ENCODE data around the gene UTY.
A peak's percentile ranks its signal among the peaks of the same experiment; 100 is the strongest.

The UTY gene

DNA sequence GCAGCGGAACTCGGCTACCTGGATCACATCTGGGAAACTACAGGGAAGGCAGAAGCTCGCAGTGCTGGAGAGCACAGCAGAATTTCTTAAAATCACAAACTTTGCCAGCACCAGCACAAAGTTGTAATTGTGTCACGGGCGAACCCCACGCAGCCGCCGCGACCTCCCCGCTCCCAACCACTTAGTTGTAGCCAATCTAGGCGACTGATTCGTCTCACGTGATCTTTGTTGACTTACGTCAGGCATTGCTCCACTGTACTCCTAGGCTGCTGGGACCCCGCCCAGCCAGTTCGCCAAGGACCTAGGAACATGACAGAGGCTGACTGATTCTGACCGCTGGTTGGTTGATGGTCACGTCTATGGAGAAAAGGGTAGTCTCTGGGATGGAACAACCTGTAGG, at the start of gene UTY:
Gene UTY, minus strand, starts transcription at position 206 of the 400 bp plus-strand sequence. CDS start 368 bp downstream, outside the sequence.
- peak; percentile 99 for FAIRE-seq

DNA sequence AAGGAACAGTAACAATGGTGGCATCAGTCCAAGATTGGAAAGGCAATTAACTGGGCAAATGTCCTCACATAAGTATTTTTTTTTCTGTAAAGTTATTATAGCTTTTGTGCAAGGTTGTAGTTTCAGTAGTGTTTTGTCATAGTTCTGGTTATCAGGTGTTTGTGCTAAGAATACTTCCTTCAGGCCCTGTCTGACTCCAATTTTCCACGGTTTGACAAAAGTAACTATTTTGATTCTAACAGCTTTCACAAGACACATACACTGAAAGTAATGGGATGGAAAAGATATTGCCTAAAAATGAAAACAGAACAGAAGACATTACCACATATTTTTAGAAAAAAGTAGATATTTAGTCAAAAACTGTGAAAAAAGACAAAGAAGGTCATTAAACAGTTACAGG, 40.6 kb upstream of the UTY start:
- FAIRE-seq: no peak
- no peak for DNase-seq (ENCODE audit: insufficient read length, low spot score)

More for the DNA sequence above, at the start of gene UTY:
- DNase-seq (ENCODE audit: insufficient read length, low spot score): peak; percentile 6

DNA sequence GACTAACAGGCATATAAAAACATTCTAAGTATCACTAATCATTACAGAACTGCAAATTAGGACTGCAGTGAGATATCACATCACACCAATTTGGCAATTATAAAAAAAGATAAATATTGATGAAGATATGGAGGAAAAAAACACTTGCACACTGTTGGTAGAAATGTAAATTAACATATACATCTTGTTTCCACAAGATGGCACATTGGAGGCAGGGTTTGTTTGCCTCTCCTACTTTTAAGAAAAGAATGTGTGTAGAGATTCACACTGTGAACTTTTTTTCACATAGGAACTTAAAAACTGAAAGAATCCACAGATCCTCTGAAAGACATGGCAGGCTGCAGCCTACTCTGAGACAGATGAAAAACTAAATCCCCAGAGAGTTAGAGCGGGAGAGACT, 21.4 kb upstream of the UTY start:
- FAIRE-seq: no peak
- no peak for DNase-seq (ENCODE audit: insufficient read length, low spot score)

DNA sequence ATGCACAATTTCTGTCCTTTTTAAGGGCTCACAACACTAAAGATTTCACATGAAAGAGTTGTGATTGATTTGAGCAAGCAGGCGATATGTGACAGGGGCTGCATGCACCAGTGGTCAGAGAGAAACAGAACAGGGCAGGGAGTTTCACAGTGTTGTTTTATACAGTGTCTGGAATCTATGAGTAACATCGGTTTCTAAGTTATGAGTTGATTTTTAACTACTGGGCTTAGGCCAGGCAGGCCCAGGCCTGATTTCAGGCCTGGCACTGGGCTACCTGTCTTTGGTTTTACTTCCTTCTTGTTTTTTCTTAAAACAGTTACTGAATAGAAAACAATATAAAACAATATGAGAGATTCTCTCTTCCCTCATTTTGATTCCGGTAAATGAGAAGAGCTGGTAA, 13.9 kb upstream of the UTY start:
- no peak for DNase-seq (ENCODE audit: insufficient read length, low spot score)
- FAIRE-seq: peak; percentile 97

DNA sequence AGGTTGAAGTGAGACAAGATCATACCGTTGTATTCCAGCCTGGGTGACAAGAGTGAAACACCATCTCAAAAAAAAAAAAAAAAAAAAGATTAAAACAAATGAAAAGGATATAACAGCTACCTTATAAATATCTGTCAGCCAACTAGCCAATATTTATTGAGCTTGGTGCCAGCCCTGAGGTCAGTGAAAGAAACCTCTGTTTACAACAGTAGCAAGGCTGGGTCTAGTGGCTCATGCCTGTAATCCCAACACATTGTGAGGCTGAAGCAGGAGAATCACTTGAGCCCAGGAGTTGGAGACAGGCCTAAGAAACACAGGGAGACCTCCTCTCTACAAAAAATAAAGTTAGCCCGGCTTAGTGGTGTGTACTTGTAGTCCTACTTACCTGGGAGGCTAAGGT, 12.6 kb upstream of the UTY start:
- FAIRE-seq (peak; percentile 53), DNase-seq (ENCODE audit: insufficient read length, low spot score) (no peak)

DNA sequence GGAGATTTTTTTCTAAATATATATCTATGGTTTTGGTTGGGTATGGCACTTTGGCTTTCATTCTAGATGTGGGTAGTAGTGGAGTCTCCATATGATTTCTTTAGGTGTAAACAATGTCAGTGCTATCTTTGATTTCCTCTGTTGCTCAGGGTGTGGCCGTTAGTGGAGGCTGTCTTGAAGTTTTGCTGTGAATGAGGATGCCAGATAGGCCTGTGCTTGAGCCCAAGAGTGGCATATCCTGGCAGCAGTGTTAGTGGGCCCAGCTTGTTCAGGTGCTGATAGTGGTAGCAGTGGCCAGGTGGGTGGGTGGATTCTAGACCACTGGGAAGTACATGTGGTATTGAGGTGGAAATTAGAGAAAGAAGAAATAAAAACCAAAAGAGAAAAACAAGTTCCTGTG, 8.9 kb upstream of the UTY start:
- FAIRE-seq (no peak), DNase-seq (ENCODE audit: insufficient read length, low spot score) (no peak)

DNA sequence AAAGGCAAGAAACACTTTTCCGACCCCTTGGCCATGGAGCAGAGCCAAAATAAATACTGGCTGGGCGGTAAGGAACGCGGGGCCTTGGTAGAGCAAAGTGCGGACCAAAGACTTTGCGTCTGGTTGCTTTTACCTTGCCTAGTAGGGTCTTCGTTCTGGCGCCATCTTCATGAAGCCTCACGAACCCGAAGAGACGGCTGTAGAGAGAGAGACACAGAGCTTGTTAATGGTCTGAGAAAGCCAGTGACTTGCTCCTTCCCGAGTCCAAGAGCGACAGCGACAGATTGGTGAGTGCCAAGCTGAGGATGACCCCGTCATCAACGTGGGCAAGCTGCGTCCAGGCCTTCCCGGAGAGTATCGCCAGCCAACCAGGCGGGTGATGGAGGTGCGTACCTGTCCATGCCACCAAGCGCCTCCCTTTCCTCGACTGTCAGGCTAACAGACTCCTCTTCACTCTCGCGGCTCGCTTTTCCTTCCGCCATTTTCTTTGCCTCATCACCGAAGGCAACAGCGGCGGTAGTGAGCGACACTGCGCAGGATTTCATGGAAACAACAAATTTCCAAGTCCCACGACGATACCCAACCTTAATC, 617 bp downstream of the UTY start:
- peak; percentile 71 for FAIRE-seq

DNA sequence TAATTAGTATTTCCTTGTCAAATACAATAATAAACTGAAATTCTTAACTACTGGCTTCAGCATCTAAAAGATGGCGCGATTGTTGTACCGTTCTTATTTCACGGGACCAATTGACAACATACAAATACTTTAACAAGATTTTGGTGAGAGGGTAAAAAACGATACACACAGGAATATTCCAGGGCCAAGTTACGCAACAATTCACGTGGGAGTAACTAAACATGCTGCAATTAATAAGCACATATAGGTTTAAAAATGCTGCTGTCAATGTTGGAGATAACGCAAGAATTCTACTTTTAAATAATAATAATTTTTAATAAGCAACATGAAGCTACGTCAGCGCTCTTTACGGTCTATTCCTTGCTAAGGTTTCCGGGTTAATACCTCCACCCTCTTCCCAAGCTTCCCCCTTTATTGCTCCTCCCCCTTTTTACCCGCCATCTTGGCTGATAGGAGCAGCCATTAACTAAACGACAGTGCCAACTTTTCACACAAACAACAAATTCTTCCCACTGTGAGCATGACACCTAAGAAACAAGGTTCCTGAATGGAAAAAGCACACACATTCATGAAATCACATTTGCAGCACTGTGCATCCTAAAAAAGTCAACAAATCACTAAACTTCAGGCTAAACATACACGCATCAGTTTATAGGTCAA, 1.6 kb downstream of the UTY start:
- DNase-seq (ENCODE audit: insufficient read length, low spot score) (no peak), FAIRE-seq (peak; percentile 97)

More for the DNA sequence above, 617 bp downstream of the UTY start:
- no peak for DNase-seq (ENCODE audit: insufficient read length, low spot score)

DNA sequence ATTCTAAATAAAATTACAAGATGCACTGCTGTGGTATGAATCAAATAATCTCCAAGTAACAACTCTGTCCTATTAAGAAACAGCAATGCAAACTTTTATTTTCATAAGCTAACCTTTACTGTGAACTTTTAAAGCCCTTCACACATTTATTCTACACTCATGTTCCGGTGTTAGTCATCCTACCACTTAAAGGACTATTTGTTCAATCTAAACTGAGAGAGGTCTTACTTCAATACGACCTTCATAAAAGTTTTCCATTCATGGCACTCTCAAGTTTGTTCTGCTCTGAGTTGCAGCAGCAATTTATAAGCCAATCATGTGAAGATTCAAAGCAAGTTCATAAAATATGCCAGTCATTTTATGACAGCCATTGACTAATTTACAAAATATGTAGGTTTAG, 4.8 kb downstream of the UTY start:
- FAIRE-seq (peak; percentile 66), DNase-seq (ENCODE audit: insufficient read length, low spot score) (no peak)

DNA sequence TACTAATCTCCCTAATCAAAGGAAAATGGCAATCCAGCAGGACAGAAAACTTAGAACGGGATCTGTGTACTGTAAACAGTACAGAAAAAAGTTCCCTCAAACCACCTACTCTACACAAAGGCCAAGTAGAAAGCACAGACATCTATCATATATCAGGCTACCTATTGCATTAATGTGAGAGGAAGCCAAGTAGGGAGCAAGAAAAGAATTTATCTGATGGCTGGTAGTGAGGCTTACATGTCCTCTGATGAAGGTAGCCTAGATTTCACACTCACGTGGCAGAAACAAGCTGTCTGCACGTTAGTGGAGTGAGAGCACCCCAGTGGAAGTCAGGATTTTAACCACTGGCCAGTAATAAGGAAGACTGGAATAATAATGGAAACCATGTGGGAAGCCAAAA, 28.3 kb downstream of the UTY start:
- DNase-seq (ENCODE audit: insufficient read length, low spot score): no peak
- FAIRE-seq: no peak

DNA sequence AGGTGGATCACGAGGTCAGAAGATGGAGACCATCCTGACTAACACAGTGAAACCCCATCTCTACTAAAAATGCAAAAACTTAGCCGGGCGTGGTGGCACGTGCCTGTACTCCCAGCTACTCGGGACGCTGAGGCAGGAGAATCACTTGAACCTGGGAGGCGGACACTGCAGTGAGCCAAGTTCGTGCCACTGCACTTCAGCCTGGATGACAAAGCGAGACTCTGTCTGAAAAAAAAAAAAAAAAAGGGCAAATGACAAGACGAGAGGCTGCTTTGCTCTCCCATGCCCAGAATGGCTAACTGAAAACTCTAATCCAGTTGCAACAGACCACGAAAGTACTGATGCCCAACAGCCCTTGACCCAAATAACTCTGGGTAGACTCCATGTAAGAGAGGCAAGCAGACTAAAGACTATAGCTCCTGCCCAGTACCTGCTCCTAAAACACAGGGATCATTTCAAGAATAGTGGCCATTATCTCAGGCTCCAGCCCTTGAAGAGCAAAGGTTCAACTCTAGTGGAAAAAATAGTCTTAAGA, 29.2 kb downstream of the UTY start:
- FAIRE-seq (no peak), DNase-seq (ENCODE audit: insufficient read length, low spot score) (no peak)

DNA sequence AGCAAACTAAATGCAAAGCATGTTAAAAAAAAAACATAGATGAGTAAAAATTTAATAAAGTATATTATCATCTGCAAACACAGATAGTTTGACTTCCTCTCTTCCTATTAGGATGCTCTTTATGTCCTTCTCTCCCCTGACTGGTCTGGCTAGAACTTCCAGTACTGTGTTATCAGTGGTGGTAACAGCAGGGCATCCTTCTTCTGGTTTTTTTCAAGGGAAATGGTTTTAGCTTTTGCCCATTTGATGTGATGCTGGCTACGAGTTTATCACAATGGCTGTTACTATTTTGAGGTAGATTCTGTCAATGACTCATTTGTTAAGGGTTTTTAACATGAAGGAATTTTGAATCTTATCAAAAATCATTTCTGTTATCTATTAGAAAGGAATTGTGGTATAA, 34.3 kb downstream of the UTY start:
- no peak for DNase-seq (ENCODE audit: insufficient read length, low spot score)
- FAIRE-seq: no peak

DNA sequence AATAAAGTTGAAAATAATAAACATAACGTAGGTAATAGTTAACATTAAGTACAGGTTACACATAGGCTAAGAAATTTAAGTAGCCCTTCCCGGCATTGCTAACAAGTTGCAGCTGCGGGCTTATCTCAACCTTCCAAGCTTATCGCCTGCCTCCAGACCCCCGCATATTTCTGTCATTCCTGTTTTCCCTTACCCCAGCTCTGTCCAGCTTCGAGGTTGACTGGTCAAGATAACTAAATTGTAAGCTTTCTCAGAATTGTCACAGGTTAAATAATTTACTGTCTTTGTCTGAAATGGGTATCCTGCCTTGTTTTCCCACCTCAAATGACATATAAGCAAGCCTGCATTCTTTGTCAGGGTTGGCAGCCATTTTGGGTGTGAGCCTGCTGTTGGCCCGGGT, 36.7 kb downstream of the UTY start:
- FAIRE-seq (no peak), DNase-seq (ENCODE audit: insufficient read length, low spot score) (no peak)

DNA sequence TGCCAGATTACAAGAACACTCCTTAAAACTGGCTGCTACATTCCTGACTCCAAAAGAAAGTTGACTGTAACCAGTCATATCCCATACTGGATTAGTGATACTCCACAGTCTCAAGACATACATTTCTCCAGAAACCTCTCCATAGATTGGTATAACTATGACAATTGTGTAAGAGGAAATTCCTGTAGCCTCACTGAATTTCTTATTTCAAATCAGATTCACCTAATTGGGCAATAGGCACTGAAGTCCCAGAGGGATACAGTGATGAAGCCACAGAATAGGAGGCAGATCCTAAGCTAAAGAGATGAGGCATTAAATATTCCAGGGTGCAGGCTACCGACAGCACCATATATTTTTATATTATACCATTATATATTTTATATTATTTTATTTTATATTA, 39.0 kb downstream of the UTY start:
- DNase-seq (ENCODE audit: insufficient read length, low spot score): no peak
- no peak for FAIRE-seq

DNA sequence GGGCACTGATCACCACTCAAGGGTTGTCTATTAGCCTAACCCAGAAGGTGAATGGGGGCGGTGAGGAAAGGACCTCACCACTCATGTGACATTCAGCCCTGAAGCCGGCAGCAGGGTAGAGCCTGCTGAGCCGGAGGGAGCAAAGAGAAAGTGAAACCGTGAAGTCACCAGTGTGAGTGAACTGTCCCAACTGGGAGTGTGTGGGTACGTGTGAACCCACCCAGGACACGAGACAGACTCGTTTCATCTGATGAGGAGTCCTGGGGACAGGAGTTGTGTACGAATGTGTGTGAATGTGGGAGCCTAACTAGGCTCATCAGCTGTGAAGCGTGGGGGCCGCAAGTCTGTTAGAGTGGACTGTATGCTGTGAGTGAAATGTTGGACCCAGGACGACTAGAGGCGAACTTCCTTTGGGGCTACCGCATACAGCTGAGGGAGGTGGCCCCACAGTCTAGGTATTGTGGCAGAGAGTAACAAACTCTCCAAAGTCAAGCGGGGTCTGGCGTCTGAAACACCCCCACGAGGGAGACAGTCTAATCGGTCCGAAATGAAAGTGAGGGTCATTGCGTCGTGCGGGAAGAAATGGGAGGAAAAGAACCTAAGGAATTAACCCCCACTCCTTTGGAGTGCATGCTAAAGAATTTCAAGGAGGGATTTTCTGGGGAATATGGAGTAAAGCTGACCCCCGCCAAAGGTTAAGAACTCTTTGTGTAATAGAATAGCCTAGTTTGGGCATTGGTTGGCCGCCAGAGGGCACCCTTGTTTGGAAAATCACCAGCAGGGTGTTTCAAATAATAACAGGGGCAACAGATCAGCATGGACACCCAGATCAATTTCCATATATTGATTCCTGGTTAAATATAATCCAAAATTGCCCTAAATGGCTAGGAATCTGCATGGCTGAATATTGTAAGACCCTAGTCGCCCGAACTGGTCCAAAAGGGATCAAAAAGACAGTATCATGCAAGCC, 43.6 kb downstream of the UTY start:
- DNase-seq (ENCODE audit: insufficient read length, low spot score) (no peak), FAIRE-seq (peak; percentile 74)

DNA sequence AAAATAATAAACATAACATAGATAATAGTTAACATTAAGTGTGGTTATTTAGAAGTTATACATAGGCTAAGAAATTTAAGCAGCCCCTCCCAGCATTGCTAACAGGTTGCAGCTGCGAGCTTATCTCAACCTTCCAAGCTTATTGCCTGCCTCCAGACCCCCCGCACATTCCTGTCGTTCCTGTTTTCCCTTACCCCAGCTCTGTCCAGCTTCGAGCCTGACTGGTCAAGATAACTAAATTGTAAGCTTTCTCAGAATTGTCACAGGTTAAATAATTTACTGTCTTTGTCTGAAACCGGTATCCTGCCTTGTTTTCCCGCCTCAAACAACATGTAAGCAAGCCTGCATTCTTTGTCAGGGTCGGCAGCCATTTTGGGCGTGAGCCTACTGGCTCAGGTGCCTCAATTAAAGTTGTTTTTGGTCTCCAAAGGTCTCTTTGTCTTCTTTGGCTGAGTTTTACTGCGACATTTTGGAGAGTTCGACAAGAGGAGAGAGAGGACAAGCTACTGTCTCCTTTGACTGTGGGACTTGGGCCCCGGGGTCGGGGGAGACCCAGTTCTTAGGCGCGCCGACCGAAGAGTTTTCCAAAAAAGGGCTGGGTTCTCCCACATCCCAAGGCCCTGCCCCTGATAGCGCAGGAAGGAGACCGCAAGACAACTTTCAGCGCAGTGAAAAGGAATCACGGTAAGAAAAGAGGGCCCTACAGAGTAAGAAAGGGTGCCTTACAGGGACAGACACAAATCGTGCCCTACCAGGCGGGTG, 44.4 kb downstream of the UTY start:
- peak; percentile 45 for FAIRE-seq
- DNase-seq (ENCODE audit: insufficient read length, low spot score): no peak

DNA sequence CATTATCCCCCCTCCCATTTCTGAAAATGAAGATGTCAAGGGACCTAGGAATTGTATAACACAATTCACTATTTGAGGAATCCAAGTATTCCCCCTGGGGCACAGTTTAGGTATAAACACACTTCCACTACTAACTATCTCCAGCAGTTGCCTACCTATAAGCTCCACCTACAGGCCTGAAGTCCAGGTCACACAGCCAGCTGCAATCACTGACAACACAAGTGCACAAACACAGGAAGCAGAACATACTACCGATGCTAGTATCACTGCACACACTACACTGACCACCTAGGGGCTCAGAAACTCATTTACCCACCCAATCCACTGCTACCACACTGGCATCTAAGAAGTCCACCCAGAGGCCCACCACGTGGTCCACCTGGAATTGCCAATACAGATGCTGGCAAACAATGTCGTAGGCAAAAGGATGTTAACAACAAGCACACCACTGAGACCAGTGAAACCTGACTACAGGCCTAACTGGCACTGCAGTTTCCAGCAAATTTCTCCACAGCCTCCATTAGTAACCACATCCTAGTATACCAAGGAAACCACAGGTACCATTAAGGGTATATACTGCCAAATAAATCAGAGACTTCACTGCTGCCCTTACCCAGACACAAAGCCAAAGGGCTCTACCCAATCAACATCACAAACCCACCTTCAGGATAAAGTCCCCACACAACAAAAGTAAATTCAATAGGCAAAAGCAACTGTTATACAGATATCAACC, 47.4 kb downstream of the UTY start:
- no peak for DNase-seq (ENCODE audit: insufficient read length, low spot score)
- no peak for FAIRE-seq

DNA sequence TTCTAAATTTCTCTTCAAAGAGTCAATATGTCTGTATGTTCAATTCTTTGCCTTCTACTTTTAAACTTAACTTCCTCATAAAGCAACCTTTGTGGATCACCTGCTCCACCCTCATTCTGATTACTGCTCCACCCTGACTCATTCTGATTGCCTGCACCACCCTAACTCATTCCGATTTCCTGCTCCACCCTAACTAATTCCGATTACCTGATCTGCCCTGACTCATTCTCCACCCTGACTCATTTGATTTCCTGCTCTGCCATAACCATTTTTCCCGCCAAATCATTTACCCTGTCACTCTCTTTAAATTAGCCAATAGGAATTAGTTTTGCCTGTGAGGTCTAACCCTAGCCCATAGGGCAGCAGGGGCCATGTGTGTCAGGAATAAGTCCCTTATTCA, 50.3 kb downstream of the UTY start:
- no peak for DNase-seq (ENCODE audit: insufficient read length, low spot score)
- no peak for FAIRE-seq

DNA sequence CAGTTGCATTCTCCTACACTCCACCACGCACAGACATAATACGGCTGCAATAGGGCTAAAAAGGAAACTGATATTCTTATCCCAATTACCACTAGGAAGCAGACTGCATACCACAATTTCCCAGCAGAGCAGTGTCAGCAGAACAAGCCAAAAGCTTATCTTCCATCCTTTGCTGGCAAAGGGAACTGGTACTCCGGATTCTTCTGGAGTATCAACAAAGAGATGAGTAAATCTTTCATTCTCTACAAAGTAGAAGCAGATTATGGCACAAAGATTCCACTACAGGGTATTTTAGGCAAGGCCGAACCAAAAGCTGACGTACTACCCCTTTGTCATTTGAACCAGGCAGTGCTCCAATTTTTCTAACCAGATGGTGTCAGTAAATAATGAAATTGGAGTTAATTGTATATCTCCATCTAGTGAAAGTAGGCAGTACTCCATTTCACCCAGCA, 56.5 kb downstream of the UTY start:
- FAIRE-seq: no peak
- no peak for DNase-seq (ENCODE audit: insufficient read length, low spot score)

Data from GM19239 (cell line).